ENCODE measurements around the gene NUDT14.

GRCh38 chr14:105178868-105179140 is 2.3 kb downstream of the NUDT14 start:
- TF ChIP-seq POLR2A (IDR thresholded peaks at IDR 0.05) (no peak), CTCF (IDR thresholded peaks at IDR 0.05) (no peak)

All from tibial nerve (tissue), 3 donors.